Activated naive CD4-positive, alpha-beta T cell treated with anti-CD3 and anti-CD28 coated beads for 36 hours (primary cell): Measurements from ENCODE around the gene SCART1. TPM values are rescaled to one million over a fixed set of nuclear protein-coding genes. Genes with fewer than 3 reads are reported as not detected.
"Not testable (repeated sequence)": the region's sequence is repeated elsewhere in the genome, so short reads cannot be mapped to it uniquely, and the experiment has no call there.

Source experiments
- CTCF ChIA-PET: fragments of 350-600 bp; sonication (Branson Sonifier 250); formaldehyde crosslinking; loops from one replicate; lab custom pipeline; 2021; ENCODE audit warnings: antibody characterized with exemption; lab: Charles Lee
- DNase-seq: peaks from one replicate; pipeline ENCODE4 v3.0.0-alpha.2; 2020
- H3K27ac Mint-ChIP-seq: one replicate; pipeline ENCODE4 v1.8.0; 2021; ENCODE audit warnings: mild to moderate bottlenecking, mixed read lengths
- H3K27me3 Mint-ChIP-seq: one replicate; pipeline ENCODE4 v1.8.0; 2021; ENCODE audit warnings: low read depth, mixed read lengths
- H3K36me3 Mint-ChIP-seq: one replicate; pipeline ENCODE4 v1.8.0; 2021; ENCODE audit warnings: low read depth, mixed read lengths
- H3K4me1 Mint-ChIP-seq: one replicate; pipeline ENCODE4 v1.8.0; 2021; ENCODE audit warnings: low read depth, mixed read lengths
- H3K4me3 Mint-ChIP-seq: one replicate; pipeline ENCODE4 v1.8.0; 2021; ENCODE audit warnings: mild to moderate bottlenecking, moderate library complexity, mixed read lengths
- H3K9me3 Mint-ChIP-seq: one replicate; pipeline ENCODE4 v1.8.0; 2021; ENCODE audit warnings: mixed read lengths
- intact Hi-C: fragments of 100-400 bp; cut with micrococcal nuclease; formaldehyde crosslinking; loops from one replicate; pipeline ENCODE4 v1.15.1; 2023
- total RNA-seq, 2 experiments: library from RNA; stranded (reverse); gene quantifications; one replicate each; pipeline ENCODE4 v1.2.3, GENCODE V29; 2021

The SCART1 gene
- 1 to 10 TPM; 1.5 to 1.6 TPM for total RNA-seq

DNA sequence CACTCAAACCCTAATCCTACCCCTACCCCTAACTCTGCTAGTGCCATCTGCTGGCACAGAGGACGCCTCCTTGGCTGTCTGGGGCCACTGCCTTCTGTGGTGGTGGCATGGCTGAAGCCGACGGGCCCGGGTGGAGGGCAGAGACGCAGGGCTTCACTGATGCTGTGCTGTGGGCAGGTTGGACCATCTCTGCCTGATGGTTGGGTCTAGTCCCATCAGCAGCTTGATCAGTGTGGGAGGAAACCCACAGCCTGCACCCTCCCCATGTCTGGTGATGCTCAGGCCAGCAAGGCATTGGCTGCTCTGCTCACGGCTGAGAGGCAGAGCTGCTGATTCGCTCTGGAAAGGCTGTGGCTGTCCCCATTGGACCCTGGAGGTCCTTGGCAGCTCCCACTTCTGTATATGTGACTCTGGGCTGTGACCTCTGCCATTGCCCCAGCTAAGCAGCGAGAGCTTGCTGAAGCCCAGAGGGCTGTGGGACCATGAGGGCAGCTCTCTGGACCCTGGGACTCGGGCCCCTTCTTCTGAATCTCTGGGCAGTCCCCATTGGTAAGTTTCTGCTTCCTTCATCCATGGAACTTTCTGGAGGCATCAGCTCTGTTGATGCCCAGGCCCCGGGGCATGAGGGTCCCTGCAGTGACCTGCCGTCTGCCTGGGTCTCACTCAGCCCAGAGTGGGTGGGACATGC lies at the start of gene SCART1:
TSS of gene SCART1 (plus strand) at position 430 of the 688 bp plus-strand sequence. CDS start at position 483, 53 bp downstream.
- Mint-ChIP-seq H3K4me3 (no peak within 1 kb of the TSS), H3K27ac (no peak within 1 kb of the TSS), H3K27me3 (no peaks in the 10 kb centered on the region), H3K9me3 (peaks cover 7% of the 10 kb centered on the region), H3K4me1 (no peaks in the 10 kb centered on the region), H3K36me3 (no peaks in the 10 kb centered on the region)
- intact Hi-C loops: no loop called here
- no peak for DNase-seq
- CTCF ChIA-PET: interaction anchor here (1.0 kb wide), 1 partner anchor 15 kb away, joined by 4 read pairs; no protein-coding TSS in a partner anchor

DNA sequence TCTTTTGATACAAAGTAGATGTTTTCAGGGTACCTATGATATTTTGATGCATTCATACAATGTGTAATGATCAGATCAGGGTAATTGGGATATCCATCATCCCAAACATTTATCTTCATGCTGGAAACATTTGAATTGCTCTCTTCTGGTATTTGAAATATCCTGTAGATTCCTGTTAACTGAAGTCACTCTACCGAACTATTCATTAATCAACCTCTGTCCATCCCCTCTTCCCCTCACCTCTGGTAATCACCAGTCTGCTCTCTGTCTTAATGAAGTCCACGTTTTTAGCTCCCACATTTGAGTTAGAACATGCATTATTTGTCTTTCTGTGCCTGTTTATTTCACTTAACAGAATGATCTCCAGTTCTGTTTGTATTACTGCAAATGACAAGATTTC lies 48.5 kb upstream of the SCART1 start:
- H3K27ac Mint-ChIP-seq: no peak overlapping the region
- peaks cover 7% of the 10 kb centered on the region for H3K9me3 Mint-ChIP-seq
- no peak overlapping the region for H3K4me3 Mint-ChIP-seq
- no peak for DNase-seq
- intact Hi-C loops: no loop called here
- no peaks in the 10 kb centered on the region for H3K27me3 Mint-ChIP-seq
- CTCF ChIA-PET: no interaction called here
- H3K36me3 Mint-ChIP-seq: peaks cover 69% of the 10 kb centered on the region
- H3K4me1 Mint-ChIP-seq: peaks cover 50% of the 10 kb centered on the region

DNA sequence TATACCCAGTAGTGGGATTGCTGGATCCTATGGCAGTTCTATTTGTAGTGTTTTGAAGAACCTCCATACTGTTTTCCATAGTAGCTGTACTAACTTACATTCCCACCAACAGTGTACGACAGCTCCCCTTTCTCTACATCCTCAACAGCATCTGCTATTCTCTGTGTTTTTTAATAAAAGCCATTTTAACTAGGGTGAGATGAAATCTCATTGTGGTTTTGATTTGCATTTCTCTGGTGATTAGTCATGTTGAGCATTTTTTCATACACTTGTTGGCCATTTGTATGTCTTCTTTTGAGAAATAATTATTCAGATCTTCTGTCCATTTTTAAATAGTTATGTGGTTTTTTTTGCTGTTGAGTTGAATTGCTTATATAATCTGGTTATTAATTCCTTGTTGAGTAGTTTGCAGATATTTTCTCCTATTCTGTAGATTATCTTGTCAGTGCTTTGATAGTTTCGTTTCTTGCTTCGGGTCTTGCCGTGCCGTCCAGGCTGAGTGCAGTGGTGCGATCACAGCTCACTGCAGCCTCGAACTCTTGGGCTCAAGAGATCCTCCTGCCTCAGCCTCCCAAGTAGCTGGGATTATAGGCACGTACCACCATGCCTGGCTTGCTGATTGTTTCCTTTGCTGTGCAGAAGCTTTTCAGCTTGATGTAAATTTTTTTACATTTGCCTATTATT lies 47.8 kb upstream of the SCART1 start:
- no peaks in the 10 kb centered on the region for H3K27me3 Mint-ChIP-seq
- H3K36me3 Mint-ChIP-seq: peaks cover 72% of the 10 kb centered on the region
- intact Hi-C loops: no loop called here
- H3K4me3 Mint-ChIP-seq: no peak overlapping the region
- CTCF ChIA-PET: no interaction called here
- peaks cover 44% of the 10 kb centered on the region for H3K4me1 Mint-ChIP-seq
- H3K27ac Mint-ChIP-seq: no peak overlapping the region
- DNase-seq: no peak
- H3K9me3 Mint-ChIP-seq: peaks cover 11% of the 10 kb centered on the region

DNA sequence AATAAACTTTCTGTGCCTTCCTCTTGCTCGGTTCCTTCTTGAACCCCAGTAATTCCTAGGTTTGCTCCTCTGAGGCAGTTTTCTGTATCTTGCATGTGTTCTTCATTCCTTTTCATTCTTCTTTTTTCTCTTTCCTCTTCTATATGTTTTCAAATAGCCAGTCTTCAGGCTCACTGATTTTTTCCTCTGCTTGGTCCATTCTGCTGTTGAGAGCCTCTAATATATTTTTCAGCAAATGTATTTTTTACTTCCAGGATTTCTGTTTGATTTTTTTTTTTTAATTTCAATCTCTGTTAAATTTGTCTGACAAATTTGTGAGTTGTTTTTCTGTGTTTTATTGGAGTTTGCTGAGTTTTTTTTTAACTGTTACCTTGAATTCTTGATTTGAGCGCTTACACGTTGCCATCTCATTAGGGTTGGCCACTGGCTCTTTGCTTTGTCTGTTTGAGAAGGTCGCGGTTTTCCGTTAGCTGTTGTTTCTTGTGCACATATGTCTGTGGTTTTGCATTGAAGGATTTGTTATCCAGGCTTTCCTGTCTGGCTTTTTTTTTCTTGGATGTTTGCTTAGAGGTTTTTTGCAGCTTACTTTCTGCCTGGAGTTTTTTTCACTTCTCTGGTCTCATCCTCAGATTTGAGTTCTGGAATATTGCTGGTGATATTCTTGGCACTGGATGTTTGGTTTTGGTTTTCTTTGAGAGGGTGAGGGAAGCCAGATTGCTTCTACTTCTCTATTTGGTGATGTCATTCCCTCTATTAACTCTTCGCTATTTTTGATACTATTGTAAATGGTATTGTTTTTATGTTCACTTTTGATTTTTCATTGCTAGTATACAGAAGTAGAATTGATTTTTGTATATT lies 42.0 kb upstream of the SCART1 start:
- intact Hi-C loops: no loop called here
- Mint-ChIP-seq H3K4me1 (peaks cover 16% of the 10 kb centered on the region), H3K27ac (no peak overlapping the region), H3K9me3 (peaks cover 38% of the 10 kb centered on the region), H3K4me3 (no peak overlapping the region), H3K27me3 (no peaks in the 10 kb centered on the region), H3K36me3 (peaks cover 82% of the 10 kb centered on the region)
- no peak for DNase-seq
- CTCF ChIA-PET: interaction anchor here (0.7 to 1.3 kb wide), 2 partner anchors 10 to 193 kb away, joined by 3 to 4 read pairs; no protein-coding TSS in a partner anchor

DNA sequence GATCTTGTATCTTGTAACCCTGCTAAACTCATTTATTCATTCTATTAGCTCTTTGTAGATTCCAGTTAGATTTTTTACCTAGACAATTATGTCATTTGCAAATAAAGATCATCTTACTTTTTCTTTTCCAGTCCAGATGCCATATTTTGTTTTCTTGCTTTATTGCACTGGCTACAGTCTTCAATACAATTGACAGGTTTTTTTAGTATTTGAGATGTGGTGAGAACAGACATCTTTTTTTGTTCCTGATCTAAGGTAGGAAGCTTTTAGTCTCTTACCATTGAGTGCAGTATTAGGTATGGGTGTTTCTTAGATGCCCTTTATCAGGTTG lies 41.4 kb upstream of the SCART1 start:
- Mint-ChIP-seq H3K36me3 (peaks cover 76% of the 10 kb centered on the region), H3K9me3 (peaks cover 38% of the 10 kb centered on the region), H3K27me3 (no peaks in the 10 kb centered on the region), H3K4me1 (peaks cover 11% of the 10 kb centered on the region), H3K4me3 (no peak overlapping the region), H3K27ac (no peak overlapping the region)
- intact Hi-C loops: no loop called here
- CTCF ChIA-PET: interaction anchor here (0.7 to 1.3 kb wide), 2 partner anchors 9 to 192 kb away, joined by 3 to 4 read pairs; no protein-coding TSS in a partner anchor
- no peak for DNase-seq

DNA sequence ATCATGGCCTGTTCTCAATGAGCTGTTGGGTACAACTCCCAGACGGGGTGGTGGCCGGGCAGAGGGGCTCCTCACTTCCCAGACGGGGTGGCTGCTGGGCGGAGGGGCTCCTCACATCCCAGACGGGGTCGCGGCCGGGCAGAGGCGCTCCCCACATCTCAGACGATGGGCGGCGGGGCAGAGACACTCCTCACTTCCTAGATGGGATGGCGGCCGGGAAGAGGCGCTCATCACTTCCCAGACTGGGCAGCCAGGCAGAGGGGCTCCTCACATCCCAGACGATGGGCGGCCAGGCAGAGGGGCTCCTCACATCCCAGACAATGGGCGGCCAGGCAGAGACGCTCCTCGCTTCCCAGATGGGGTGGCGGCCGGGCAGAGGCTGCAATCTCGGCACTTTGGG lies 39.3 kb upstream of the SCART1 start:
- H3K27ac Mint-ChIP-seq, H3K27me3 Mint-ChIP-seq, CTCF ChIA-PET, H3K4me3 Mint-ChIP-seq, H3K4me1 Mint-ChIP-seq, DNase-seq, intact Hi-C loops: not testable (repeated sequence)
- Mint-ChIP-seq H3K9me3 (peaks cover 31% of the 10 kb centered on the region), H3K36me3 (peaks cover 63% of the 10 kb centered on the region)

DNA sequence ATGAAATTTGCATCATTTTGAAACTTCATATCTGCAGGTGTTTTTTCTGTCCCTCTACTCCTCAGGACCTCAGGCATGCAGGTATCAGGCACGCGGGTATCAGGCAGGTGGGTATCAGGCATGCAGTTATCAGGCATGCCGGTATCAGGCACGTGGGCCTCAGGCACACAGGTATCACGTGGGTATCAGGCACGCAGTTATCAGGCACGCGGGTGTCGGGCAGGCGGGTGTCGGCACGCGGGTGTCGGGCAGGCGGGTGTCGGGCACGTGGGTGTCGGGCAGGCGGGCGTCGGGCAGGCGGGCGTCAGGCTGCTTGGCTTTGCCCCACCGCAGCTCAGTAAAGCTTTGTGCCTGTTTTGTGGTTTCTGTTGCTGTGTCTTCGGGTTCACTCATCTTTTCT lies 38.0 kb upstream of the SCART1 start:
- DNase-seq: no peak
- no peaks in the 10 kb centered on the region for H3K4me1 Mint-ChIP-seq
- intact Hi-C loops: no loop called here
- H3K9me3 Mint-ChIP-seq: peaks cover 29% of the 10 kb centered on the region
- no peaks in the 10 kb centered on the region for H3K27me3 Mint-ChIP-seq
- CTCF ChIA-PET: interaction anchor here (1.1 kb wide), 1 partner anchor 22 kb away, joined by 3 read pairs; no protein-coding TSS in a partner anchor
- no peak overlapping the region for H3K27ac Mint-ChIP-seq
- H3K36me3 Mint-ChIP-seq: peaks cover 52% of the 10 kb centered on the region
- H3K4me3 Mint-ChIP-seq: no peak overlapping the region

DNA sequence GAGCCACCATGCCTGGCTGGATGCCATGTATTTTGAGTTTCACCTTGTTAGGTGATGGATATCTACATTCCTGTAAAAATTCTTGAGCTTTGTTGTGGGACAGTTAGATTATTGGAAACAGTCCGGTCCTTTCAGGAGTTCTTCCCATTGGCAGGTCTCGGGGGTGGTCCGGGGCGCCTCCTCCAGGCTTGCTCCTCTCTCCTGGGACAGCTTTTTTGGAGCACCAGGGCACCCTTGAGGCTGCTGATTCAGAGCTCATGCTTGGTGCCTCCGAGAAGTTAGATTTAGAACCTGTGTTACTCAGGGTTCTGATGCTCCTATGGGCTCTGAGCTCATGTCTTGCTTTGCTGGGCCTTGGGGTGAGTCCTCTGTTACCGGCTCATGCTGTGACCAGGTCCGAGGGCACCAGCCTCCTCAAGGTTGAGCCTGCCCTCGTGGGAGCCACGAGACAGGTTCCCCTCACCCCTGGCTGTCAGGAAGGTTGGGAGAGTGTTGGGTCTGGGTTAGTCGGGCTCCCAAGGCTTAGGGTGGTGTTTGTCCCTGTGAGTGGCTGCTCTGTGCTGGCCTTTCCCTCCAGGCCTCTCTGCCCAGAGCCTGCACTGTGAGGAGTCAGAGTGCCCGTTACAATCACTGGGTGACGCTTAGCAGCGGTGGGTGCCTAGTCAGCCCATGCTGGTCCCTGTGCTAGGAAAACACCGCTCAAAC lies 35.3 kb upstream of the SCART1 start:
- intact Hi-C loops: no loop called here
- CTCF ChIA-PET: no interaction called here
- Mint-ChIP-seq H3K36me3 (peaks cover 28% of the 10 kb centered on the region), H3K4me1 (peaks cover 2% of the 10 kb centered on the region), H3K27me3 (no peaks in the 10 kb centered on the region), H3K27ac (no peak overlapping the region), H3K9me3 (peaks cover 9% of the 10 kb centered on the region), H3K4me3 (no peak overlapping the region)
- DNase-seq: no peak

DNA sequence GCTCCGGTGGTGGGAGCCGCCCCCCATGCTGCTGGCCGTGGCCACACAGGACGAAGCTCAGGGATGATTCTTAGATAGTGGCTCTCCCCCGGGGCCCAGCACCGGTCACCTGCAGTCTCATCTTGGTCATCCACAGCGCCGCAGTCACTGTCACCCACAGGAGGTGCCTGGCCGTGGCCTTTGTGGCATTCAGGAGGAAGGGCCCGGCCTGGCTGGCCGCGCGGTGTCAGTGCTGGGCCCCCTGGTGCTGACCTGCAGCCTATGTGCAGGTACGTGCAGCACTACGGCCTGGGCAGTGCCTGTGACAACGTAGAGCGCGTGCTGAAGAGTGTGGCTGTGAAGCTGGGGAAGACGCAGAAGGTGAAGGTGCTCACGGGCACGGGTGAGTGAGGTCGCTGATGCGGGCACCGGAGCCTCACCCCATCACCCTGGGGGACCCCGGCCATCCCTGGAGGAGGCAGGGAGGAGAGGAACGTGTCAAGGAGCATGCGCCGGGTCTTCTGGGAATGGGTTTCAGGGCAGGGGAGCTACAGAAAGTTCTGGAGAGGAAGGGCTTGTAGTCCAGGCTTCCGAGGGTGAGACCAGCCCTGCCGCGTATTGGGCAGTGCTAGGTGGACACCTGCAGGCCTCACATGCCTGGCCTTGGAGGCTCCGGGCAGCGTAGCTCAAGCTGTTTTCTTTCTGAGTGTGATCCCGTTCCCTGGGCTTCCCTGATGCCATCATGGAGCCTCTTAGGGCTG lies 34.4 kb upstream of the SCART1 start:
- Mint-ChIP-seq H3K9me3 (peaks cover 7% of the 10 kb centered on the region), H3K27ac (no peak overlapping the region), H3K4me1 (peaks cover 2% of the 10 kb centered on the region), H3K36me3 (peaks cover 24% of the 10 kb centered on the region), H3K4me3 (no peak overlapping the region), H3K27me3 (no peaks in the 10 kb centered on the region)
- CTCF ChIA-PET: interaction anchor here (1.0 to 1.5 kb wide), 2 partner anchors 90 to 112 kb away, joined by 3 to 4 read pairs; no protein-coding TSS in a partner anchor
- intact Hi-C loops: no loop called here
- no peak for DNase-seq

DNA sequence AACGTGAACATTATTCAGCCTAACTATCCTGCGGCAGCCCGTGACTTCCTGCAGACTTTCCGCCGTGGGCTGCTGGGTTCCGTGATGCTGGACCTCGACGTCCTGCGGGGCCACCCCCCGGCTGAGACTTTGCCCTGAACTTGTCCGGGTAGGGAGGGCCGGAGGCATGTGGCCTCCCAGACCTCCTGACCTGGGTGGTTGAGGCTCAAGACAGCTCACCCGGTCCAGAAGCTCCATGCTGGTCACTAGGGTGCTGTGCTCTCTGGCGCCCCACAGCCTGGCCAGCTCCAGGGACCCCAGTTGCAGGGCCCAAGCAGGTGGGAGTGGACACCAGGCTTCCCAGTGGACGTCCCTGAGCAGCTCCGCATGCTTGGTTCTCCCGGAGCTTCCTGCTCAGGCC lies 33.7 kb upstream of the SCART1 start:
- Mint-ChIP-seq H3K36me3 (peaks cover 19% of the 10 kb centered on the region), H3K4me3 (no peak overlapping the region), H3K27ac (no peak overlapping the region), H3K4me1 (peaks cover 2% of the 10 kb centered on the region), H3K27me3 (no peaks in the 10 kb centered on the region), H3K9me3 (peaks cover 7% of the 10 kb centered on the region)
- intact Hi-C loops: no loop called here
- CTCF ChIA-PET: interaction anchor here (1.0 to 1.5 kb wide), 2 partner anchors 90 to 113 kb away, joined by 3 to 4 read pairs; no protein-coding TSS in a partner anchor
- DNase-seq: no peak

DNA sequence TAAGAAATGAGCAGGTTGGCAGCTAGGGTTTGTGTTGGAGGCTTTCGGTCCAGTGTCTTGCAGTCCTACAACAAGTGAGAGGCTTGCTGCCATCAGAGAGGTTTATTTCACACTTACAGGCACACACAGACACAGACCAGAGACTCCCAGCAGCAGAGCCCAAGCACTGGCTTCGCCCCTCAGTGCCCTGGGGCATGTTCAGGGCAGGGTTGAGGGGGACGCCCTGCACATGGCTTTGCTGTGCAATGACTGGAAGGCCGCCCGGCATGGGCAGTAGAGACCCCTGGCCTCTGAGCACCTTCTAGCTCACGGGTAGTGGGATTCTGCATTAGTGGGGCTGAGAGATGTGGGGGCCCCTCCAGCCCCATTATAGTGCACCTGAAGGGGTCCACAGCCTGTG lies 33.2 kb upstream of the SCART1 start:
- Mint-ChIP-seq H3K9me3 (peaks cover 3% of the 10 kb centered on the region), H3K27ac (no peak overlapping the region), H3K4me1 (peaks cover 2% of the 10 kb centered on the region), H3K4me3 (no peak overlapping the region), H3K36me3 (peaks cover 13% of the 10 kb centered on the region), H3K27me3 (no peaks in the 10 kb centered on the region)
- no peak for DNase-seq
- intact Hi-C loops: no loop called here
- CTCF ChIA-PET: interaction anchor here (1.0 kb wide), 1 partner anchor 113 kb away, joined by 3 read pairs; no protein-coding TSS in a partner anchor
